Keratinocyte (primary cell): Measurements from ENCODE around the gene CFAP58.

Source experiments
- EZH2 ChIP-seq: IDR thresholded peaks from one replicate; pipeline ENCODE4 v1.6.1; 2012; ENCODE audit warnings: inconsistent platforms, mild to moderate bottlenecking, low read length, moderate library complexity
- TF ChIP-seq, protein P1 (sequence below), 3 experiments: IDR thresholded peaks in 1 of 3; conservative IDR thresholded peaks in 1 of 3; optimal IDR thresholded peaks in 1 of 3; 2 replicates in 2 of 3; 3 replicates in 1 of 3; pipeline versions ENCODE3 to v1.5.1; 2011; ENCODE audit warnings: low read length in 3 of 3, mild to moderate bottlenecking in 3 of 3, moderate library complexity in 2 of 3, control low read depth in 1 of 3, inconsistent platforms in 1 of 3; ENCODE audit not compliant: insufficient read depth in 2 of 3; ENCODE audit errors: extremely low read depth in 1 of 3

GRCh38 chr10:104327745-104328645, 25.6 kb upstream of the CFAP58 start:
- TF ChIP-seq, protein P1, sequence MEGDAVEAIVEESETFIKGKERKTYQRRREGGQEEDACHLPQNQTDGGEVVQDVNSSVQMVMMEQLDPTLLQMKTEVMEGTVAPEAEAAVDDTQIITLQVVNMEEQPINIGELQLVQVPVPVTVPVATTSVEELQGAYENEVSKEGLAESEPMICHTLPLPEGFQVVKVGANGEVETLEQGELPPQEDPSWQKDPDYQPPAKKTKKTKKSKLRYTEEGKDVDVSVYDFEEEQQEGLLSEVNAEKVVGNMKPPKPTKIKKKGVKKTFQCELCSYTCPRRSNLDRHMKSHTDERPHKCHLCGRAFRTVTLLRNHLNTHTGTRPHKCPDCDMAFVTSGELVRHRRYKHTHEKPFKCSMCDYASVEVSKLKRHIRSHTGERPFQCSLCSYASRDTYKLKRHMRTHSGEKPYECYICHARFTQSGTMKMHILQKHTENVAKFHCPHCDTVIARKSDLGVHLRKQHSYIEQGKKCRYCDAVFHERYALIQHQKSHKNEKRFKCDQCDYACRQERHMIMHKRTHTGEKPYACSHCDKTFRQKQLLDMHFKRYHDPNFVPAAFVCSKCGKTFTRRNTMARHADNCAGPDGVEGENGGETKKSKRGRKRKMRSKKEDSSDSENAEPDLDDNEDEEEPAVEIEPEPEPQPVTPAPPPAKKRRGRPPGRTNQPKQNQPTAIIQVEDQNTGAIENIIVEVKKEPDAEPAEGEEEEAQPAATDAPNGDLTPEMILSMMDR (optimal IDR thresholded peaks at IDR 0.05 in 1 of 3, IDR thresholded peaks at IDR 0.05 in 1 of 3, conservative IDR thresholded peaks at IDR 0.05 in 1 of 3; ENCODE audit: extremely low read depth in 1 of 3, insufficient read depth in 2 of 3, low read length in 3 of 3), result peak in 2 of 3 experiments; percentile 9 to 31
- TF ChIP-seq EZH2, result no peak
